HUES48 (cell line): ENCODE results near the gene S100A1.

Experiments used
- H3K27ac ChIP-seq: one replicate; pipeline ENCODE4 v1.7.0; 2013; ENCODE audit warnings: low read depth, low read length, inconsistent platforms
- H3K27me3 ChIP-seq: 2 replicates; pipeline ENCODE4 v1.6.1; 2013; ENCODE audit warnings: mild to moderate bottlenecking, low read length; ENCODE audit not compliant: control insufficient read depth, insufficient read depth
- H3K36me3 ChIP-seq: 2 replicates; pipeline ENCODE4 v1.6.1; 2013; ENCODE audit warnings: low read length; ENCODE audit not compliant: control insufficient read depth, insufficient read depth
- H3K4me1 ChIP-seq: 2 replicates; pipeline ENCODE4 v1.6.1; 2013; ENCODE audit warnings: mild to moderate bottlenecking, low read length; ENCODE audit not compliant: control insufficient read depth, insufficient read depth
- H3K4me3 ChIP-seq: 2 replicates; pipeline ENCODE4 v1.5.1; 2013; ENCODE audit warnings: mild to moderate bottlenecking, low read depth, low read length
- H3K9ac ChIP-seq: 2 replicates; pipeline ENCODE4 v1.6.1; 2013; ENCODE audit warnings: mild to moderate bottlenecking, low read depth, low read length, moderate library complexity
- H3K9me3 ChIP-seq: 2 replicates; pipeline ENCODE4 v1.6.1; 2013; ENCODE audit warnings: low read length; ENCODE audit not compliant: control insufficient read depth, insufficient read depth

Gene S100A1

DNA sequence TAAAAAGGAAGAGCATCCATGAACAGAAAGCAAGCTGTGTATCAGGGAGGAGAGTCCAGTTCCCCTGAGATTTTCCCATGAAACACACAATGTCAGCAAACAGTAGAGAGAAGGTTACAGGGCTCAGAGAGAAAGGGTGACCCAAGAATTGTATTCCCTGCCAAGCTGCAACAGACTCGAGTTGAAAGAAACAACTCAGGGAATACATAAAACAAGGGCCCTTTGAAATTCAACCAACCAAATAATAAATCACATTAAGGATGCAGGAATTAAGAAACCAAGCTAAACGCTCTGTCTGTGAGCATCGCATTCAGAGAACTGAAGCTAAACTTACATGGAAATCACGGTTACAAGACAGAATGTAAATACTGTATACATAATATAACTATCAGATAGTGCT, 35.5 kb upstream of the S100A1 start:
- H3K4me1 ChIP-seq = no peaks in the 10 kb centered on the region
- no peak overlapping the region for H3K4me3 ChIP-seq
- H3K9ac ChIP-seq = no peak overlapping the region
- no peaks in the 10 kb centered on the region for H3K9me3 ChIP-seq
- H3K27ac ChIP-seq = no peak overlapping the region
- H3K36me3 ChIP-seq = no peaks in the 10 kb centered on the region
- no peaks in the 10 kb centered on the region for H3K27me3 ChIP-seq

DNA sequence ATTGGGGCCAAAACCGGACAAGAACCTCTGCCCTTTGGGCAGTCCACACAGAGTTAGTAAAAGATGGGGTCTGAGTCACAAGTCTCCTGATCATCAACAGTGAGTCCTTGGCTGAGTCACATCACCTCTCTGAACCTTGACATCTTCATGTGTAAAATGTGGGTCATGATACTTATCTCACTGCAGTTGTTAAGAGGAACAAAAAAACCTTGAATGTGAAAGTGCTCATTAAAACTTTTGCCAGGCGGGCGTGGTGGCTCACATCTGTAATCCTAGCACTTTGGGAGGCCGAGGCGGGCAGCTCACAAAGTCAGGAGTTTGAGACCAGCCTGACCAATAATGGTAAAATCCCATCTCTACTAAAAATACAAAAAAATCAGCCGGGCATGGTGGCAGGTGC, 31.0 kb upstream of the S100A1 start:
- H3K9ac ChIP-seq = no peak overlapping the region

GRCh38 chr1:153598309-153599172, 29.7 kb upstream of the S100A1 start:
- no peak overlapping the region for H3K4me3 ChIP-seq
- H3K36me3 ChIP-seq = no peaks in the 10 kb centered on the region
- peak overlapping the region; percentile 75 for H3K27ac ChIP-seq
- H3K4me1 ChIP-seq = peaks cover 10% of the 10 kb centered on the region
- H3K9me3 ChIP-seq = no peaks in the 10 kb centered on the region
- no peaks in the 10 kb centered on the region for H3K27me3 ChIP-seq
- no peak overlapping the region for H3K9ac ChIP-seq

More for the DNA sequence above, 31.0 kb upstream of the S100A1 start:
- H3K36me3 ChIP-seq = no peaks in the 10 kb centered on the region
- H3K4me3 ChIP-seq = no peak overlapping the region
- no peaks in the 10 kb centered on the region for H3K9me3 ChIP-seq
- no peaks in the 10 kb centered on the region for H3K27me3 ChIP-seq
- H3K27ac ChIP-seq = no peak overlapping the region
- H3K4me1 ChIP-seq = peaks cover 10% of the 10 kb centered on the region

DNA sequence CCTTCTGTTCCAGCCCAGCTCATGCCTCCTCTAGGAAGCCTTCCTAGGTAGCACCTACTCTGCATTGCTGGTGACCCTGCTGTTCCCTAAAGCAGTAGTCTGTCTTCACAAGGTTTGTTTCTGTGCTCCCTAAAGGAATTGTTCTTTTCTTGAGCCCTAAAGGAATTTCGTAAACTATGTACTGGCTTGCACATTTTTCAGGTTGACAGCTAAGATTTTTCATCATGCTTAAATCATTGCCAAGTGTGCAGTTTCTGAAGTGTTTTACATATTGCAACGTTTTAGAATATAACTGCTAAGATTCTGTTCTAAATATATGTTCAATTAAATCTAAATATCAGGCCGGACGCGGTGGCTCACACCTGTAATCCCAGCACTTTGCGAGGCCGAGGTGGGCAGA, 28.4 kb upstream of the S100A1 start:
- H3K27me3 ChIP-seq = no peaks in the 10 kb centered on the region
- H3K4me1 ChIP-seq = peaks cover 10% of the 10 kb centered on the region
- no peak overlapping the region for H3K9ac ChIP-seq
- no peaks in the 10 kb centered on the region for H3K36me3 ChIP-seq
- H3K27ac ChIP-seq = no peak overlapping the region
- no peak overlapping the region for H3K4me3 ChIP-seq
- no peaks in the 10 kb centered on the region for H3K9me3 ChIP-seq

GRCh38 chr1:153602749-153603148, 25.5 kb upstream of the S100A1 start:
- Histone ChIP-seq H3K9me3 (no peaks in the 10 kb centered on the region), H3K9ac (no peak overlapping the region), H3K4me1 (peaks cover 10% of the 10 kb centered on the region), H3K4me3 (no peak overlapping the region), H3K27me3 (no peaks in the 10 kb centered on the region), H3K27ac (no peak overlapping the region), H3K36me3 (no peaks in the 10 kb centered on the region)

DNA sequence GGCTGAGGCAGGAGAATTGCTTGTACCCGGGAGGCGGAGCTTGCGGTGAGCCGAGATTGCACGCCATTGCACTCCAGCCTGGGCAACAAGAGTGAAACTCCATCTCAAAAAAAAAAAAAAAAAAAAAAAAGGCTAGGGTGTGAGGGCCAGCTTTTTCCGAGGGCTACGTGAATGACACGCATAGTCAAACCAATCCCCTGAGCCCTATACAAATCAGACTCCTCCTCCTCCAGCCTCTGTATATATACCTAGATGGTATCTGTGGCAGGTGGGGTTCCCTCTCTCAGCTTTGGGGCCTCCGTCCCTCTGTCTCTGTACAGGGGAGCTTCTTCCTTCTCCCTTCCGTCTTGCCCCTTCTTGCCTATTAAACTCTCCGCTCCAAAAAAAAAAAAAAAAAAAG, 22.0 kb upstream of the S100A1 start:
- Histone ChIP-seq H3K4me3 (no peak overlapping the region), H3K36me3 (no peaks in the 10 kb centered on the region), H3K27me3 (no peaks in the 10 kb centered on the region), H3K9ac (no peak overlapping the region), H3K27ac (no peak overlapping the region), H3K9me3 (no peaks in the 10 kb centered on the region), H3K4me1 (peaks cover 17% of the 10 kb centered on the region)

GRCh38 chr1:153607381-153607780, 20.9 kb upstream of the S100A1 start:
- Histone ChIP-seq H3K4me1 (peaks cover 22% of the 10 kb centered on the region), H3K36me3 (no peaks in the 10 kb centered on the region), H3K4me3 (no peak overlapping the region), H3K9me3 (no peaks in the 10 kb centered on the region), H3K27ac (no peak overlapping the region), H3K27me3 (no peaks in the 10 kb centered on the region), H3K9ac (no peak overlapping the region)

DNA sequence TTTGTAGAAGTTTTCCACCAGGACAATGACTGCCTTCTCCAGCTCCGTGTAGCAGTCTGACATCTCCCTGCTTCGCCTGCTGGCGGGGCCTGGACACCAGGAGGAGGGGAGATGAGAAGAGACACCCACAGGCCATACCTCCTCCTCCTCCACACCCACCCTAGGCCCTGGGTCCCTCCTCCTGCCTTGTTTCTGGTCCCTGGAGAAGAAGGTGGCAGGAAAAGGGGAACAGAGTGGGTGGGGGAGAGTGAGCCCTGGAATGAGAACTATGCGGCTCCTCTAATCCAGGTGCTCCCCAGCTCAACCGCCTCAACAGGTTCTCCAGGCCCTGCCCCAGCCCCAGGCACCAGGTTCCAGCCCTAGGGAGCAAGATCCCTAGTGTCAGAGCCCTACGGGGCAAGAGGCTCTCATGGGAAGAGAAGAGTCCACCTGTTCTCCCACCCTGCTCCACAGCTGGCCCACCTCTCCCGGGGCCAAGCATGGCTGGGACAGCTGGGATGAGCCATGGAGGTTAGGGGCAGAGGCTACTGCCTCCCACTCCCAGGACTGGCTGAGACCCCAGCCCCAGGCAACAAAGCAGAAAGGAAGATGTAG, 20.0 kb upstream of the S100A1 start:
- H3K4me3 ChIP-seq = no peak overlapping the region
- no peaks in the 10 kb centered on the region for H3K36me3 ChIP-seq
- peaks cover 28% of the 10 kb centered on the region for H3K4me1 ChIP-seq
- H3K9me3 ChIP-seq = no peaks in the 10 kb centered on the region
- no peaks in the 10 kb centered on the region for H3K27me3 ChIP-seq
- H3K9ac ChIP-seq = no peak overlapping the region
- H3K27ac ChIP-seq = peak overlapping the region; percentile 83

DNA sequence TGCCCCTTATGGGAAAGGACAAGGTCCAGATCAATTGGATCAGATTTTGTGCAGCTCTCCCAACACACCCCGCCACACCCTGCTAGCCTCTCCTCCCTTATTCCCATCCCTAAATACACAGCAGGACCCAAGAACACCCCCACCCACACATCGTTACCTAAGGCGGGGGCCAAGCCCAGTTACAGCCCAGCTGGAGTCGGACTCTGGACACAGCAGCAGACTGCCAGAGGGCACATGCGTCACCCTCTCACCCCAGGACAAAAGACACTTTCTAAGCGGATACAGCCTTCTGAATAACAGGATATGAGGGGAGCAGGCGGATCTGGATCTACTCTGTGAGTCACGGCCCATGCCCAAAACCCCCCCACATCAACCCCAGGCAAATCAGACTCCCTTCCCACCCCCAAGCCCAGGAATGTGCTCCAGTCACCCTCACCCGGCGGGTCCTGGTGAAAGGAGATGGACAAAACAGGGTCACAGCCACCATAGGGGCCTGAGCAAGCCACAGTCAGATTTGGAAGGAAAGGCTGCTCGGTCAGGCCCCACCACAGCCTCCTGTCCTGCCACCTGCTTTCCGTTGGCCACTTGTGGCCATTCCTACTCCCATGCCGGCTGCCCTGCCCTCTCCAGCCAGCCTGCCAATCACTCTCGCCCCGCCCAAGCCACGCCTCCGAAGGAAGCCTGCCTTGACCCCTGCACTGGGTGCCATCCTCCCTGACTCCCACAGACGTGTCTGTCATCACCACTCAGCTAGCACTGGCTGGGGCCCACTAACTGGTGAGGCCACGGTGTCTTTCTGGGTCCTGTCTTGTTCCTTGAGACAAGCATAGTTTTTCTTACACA, 19.3 kb upstream of the S100A1 start:
- H3K9ac ChIP-seq = no peak overlapping the region; the same call in 1 of the 2 replicates
- no peaks in the 10 kb centered on the region for H3K27me3 ChIP-seq
- peak overlapping the region; percentile 31 for H3K4me3 ChIP-seq
- peaks cover 30% of the 10 kb centered on the region for H3K4me1 ChIP-seq
- no peaks in the 10 kb centered on the region for H3K9me3 ChIP-seq
- H3K27ac ChIP-seq = peak overlapping the region; percentile 83
- no peaks in the 10 kb centered on the region for H3K36me3 ChIP-seq

DNA sequence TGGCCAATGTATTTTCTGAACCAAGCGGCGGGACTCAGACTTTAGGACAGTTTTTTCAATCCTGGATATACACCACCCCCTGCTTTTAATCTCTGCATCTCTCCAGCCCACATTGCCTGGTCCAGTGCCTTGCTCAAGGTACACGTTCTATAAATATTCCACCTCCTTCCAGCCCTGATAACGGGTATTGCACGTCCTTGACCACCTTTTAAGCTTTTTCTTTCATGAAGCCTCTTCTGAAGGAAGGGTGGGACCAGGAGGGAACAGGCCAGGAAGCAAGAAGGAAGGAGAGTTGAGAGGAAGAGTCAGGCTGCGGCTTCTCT, 18.7 kb upstream of the S100A1 start:
- no peak overlapping the region for H3K9ac ChIP-seq
- peak overlapping the region; percentile 83 for H3K27ac ChIP-seq
- no peaks in the 10 kb centered on the region for H3K27me3 ChIP-seq
- H3K4me3 ChIP-seq = no peak overlapping the region
- H3K9me3 ChIP-seq = no peaks in the 10 kb centered on the region
- H3K36me3 ChIP-seq = no peaks in the 10 kb centered on the region
- H3K4me1 ChIP-seq = peaks cover 30% of the 10 kb centered on the region

DNA sequence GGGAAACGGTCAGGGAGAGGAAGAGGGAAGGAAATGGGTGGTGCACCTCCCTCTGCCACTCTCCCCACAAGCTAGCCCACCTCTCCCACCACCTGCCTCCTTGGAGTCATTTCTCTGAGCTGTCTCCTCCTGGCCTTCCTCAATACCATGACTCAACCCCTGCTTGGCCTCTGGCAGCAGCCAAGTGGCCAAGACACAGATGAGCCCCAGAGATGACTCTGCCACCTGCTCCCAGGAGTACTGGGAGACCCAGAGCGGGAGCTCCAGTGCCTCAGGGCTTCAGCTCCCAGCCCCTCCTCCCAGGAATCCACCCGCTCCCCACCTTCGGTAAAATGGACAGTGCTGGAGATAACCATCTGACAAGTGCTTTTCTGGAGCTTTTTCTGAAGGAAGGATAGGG, 17.9 kb upstream of the S100A1 start:
- no peaks in the 10 kb centered on the region for H3K36me3 ChIP-seq
- H3K4me3 ChIP-seq = no peak overlapping the region
- peaks cover 30% of the 10 kb centered on the region for H3K4me1 ChIP-seq
- H3K9ac ChIP-seq = no peak overlapping the region
- H3K9me3 ChIP-seq = no peaks in the 10 kb centered on the region
- H3K27me3 ChIP-seq = no peaks in the 10 kb centered on the region
- no peak overlapping the region for H3K27ac ChIP-seq
